ENCODE data around the gene DDN. TPM values are rescaled to one million over a fixed set of nuclear protein-coding genes. Genes with fewer than 3 reads are reported as not detected.
A peak's percentile ranks its signal among the peaks of the same experiment; 100 is the strongest.

Gene DDN
- total RNA-seq, 1 experiment from 2014 or later: 0.35 TPM

GRCh38 chr12:48986720-48987291 is 12.4 kb downstream of the DDN start:
- Histone ChIP-seq H4K20me1 (ENCODE audit: control insufficient read depth, insufficient read depth, insufficient read length) (no peaks in the 10 kb centered on the region), H3K4me1 (ENCODE audit: insufficient read depth, low read length) (no peaks in the 10 kb centered on the region), H3K27ac (ENCODE audit: insufficient read length, low read depth, low read length) (no peak overlapping the region), H3K9me3 (ENCODE audit: control insufficient read depth, low read depth, low read length) (no peaks in the 10 kb centered on the region), H3K23ac (ENCODE audit: insufficient read length, low read depth, low read length) (no peak overlapping the region), H4K5ac (ENCODE audit: insufficient read length, low read depth, low read length) (no peak overlapping the region), H2BK12ac (ENCODE audit: insufficient read length, low read depth, low read length) (no peak overlapping the region), H2AK5ac (ENCODE audit: insufficient read length, low read length) (no peak overlapping the region), H3K79me2 (ENCODE audit: insufficient read depth, low read length) (no peaks in the 10 kb centered on the region), H3K4ac (ENCODE audit: low read depth, low read length) (no peak overlapping the region), H3K27me3 (ENCODE audit: insufficient read depth, low read length) (peaks cover 40% of the 10 kb centered on the region), H3K79me1 (ENCODE audit: insufficient read depth, low read depth, low read length, poor library complexity, severe bottlenecking) (no peaks in the 10 kb centered on the region), H3K14ac (ENCODE audit: insufficient read depth, low read length) (no peak overlapping the region), H3K9ac (ENCODE audit: extremely low read depth, insufficient read length, low read length) (no peak overlapping the region), H2BK5ac (ENCODE audit: insufficient read length, low read length) (no peak overlapping the region), H3K4me2 (ENCODE audit: insufficient read depth, insufficient read length, low read length) (no peak overlapping the region), H3K18ac (ENCODE audit: insufficient read length, low read depth, low read length) (no peak overlapping the region), H4K91ac (ENCODE audit: insufficient read length, low read depth, low read length) (no peak overlapping the region), H3K23me2 (ENCODE audit: insufficient read length, low read depth, low read length, poor library complexity, severe bottlenecking) (no peaks in the 10 kb centered on the region), H3T11ph (ENCODE audit: low read length) (no peak overlapping the region), H2BK20ac (ENCODE audit: low read depth, low read length, poor library complexity, severe bottlenecking) (no peak overlapping the region), H4K8ac (replicated peaks; ENCODE audit: insufficient read length, low read depth, low read length) (no peak overlapping the region), H2BK15ac (ENCODE audit: low read depth, low read length) (no peak overlapping the region), H2BK120ac (ENCODE audit: low read depth, low read length, poor library complexity, severe bottlenecking) (no peak overlapping the region), H2AFZ (ENCODE audit: low read length) (no peak overlapping the region), H3K56ac (ENCODE audit: insufficient read length, low read depth, low read length) (no peak overlapping the region)
- Mint-ChIP-seq H3K9me3 (peaks cover 0 to 2% of the 10 kb centered on the region in 2 experiments; a peak in 3 of 5 replicates), H3K4me1 (peaks cover 9 to 26% of the 10 kb centered on the region in 2 experiments), H3K36me3 (ENCODE audit: insufficient read depth in 1 of 3, low read depth in 3 of 3) (no peaks in the 10 kb centered on the region), H3K27me3 (ENCODE audit: low read depth) (peaks cover 87% of the 10 kb centered on the region), H3K27ac (peak overlapping the region in 1 of 3 experiments; percentile 46; a peak in 2 of 7 replicates), H3K4me3 (no peak overlapping the region)
- TF ChIP-seq CTCF (conservative IDR thresholded peaks at IDR 0.05): no peak
- WGBS (ENCODE audit: extremely low coverage, insufficient read length, low lambda C conversion rate): no CpG with 5 or more reads among the region's 23 CpGs
- DNase-seq: no peak
